Stimulated activated CD8-positive, alpha-beta memory T cell treated with anti-CD3 and anti-CD28 coated beads, Interleukin-12 subunit alpha, Interleukin-12 subunit beta, amount 100 ng/mL, for 24 hours (primary cell): ENCODE measurements around the gene ZNF789.
A peak's percentile ranks its signal among the peaks of the same experiment; 100 is the strongest.
"Not testable (repeated sequence)": the region's sequence is repeated elsewhere in the genome, so short reads cannot be mapped to it uniquely, and the experiment has no call there.

Experiments used
- DNase-seq: peaks from one replicate; pipeline ENCODE4 v3.0.0-alpha.2; 2020; ENCODE audit errors: extremely low read depth

The ZNF789 gene

DNA sequence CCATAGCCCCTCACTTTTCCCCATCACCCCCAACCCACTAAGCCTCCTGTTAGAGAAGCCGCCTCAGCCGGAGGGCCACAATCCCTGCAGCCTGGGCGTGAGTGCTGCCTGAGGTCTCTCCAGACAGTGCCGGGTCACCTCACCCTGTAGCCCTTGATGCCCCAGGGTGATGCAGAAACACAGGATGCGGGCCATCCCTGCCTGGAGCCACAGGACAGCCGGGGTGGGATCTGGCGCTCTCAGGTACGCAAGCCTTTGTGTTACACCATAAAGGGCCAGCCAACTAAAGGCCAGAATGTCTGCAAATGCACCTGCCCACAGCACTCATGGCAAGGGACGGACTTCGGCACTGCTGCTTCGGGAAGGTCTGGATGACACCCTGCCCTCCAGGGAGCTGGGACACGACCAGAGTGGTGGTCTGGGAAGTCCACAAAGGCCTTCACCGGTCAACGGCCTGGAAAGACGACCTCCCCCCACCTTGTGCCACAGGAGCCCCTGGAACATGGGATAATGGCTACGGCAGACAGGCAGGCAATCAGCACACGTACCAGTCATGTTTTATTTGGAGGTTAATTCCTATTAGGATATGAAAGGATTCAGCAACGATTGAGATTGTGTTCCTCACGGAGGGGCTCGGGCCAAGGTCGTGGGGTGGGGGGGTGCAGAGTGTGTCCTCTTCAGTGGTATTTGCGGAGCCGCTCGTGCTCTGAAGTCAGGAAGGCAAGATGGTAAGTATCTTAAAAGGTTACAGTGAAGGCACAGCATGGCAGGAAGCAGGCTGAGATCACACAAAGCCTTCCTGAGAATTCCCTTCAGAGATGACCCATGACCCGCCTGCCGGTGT is 14.8 kb upstream of the ZNF789 start:
- no peak for DNase-seq

DNA sequence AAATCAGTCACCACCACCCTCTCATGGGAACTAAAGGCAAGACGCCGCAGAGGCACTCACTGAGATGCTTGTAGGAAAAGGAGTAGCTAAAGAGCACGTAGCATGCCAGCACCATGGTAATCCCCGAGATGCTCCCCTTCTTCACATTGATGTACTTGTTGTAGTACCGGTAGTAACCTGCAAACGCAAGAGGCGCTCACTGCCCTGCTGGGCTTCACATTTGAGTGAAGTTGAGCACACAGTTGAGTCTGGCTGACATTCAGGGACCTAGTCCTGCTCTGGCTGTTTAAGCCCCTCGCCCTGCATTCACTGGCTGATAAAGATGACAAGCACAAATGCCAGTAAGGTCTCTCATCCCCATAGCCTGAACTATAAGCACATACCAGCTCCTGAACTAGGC is 13.6 kb upstream of the ZNF789 start:
- DNase-seq, result no peak

DNA sequence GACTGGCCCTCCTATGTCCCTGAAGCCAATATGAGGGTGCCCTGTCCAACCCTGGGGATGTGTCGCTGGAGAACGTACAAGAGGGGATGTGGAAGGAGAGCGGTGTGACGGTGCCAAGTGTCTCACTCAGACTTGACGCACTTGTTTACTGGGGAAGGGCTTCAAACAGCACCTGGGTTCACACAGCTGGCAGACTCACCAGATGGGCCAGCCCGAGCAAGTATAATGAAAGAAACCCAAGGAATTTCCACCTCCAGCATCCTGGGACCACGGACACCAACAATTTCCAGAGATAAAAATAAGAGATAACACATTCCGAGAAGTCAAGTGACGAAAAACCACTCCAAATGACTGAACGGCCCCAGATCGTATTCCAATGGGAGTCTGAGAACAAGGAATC is 12.0 kb upstream of the ZNF789 start:
- no peak for DNase-seq

DNA sequence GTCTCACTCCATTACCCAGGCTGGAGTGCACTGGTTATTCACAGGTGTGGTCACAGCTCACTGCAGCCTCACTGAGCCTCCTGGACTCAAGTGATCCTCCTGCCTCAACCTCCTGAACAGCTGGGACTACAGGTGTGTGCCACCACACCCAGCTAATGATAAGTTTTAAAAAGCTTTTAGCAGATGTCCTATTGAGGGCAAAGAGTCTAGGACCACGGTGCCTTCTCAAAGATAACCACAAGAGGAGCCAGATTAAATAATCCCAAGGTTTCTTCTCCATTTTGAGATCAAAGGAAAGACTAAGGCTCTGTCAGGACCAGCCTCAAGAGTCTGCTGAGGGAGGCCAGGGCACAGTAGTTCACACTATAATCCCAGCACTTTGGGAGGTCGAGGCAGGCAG is 11.5 kb upstream of the ZNF789 start:
- DNase-seq, result no peak

DNA sequence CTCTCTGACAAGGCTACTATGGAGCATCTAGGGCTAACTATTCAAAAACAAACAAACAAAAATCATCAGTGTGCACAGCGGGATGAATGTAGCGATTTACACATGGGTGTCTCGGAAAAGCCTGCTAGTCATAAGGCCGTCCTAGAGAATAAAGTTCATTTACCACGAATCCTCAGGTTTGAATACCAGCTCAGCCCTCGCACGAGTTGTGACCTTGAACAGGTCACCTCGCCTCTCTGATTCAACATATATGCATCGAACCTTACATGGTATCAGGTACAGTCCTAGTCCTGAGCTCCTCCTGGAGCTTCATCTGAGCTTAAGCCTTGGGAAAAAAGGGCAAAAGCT is 7.3 kb upstream of the ZNF789 start:
- DNase-seq, result no peak

DNA sequence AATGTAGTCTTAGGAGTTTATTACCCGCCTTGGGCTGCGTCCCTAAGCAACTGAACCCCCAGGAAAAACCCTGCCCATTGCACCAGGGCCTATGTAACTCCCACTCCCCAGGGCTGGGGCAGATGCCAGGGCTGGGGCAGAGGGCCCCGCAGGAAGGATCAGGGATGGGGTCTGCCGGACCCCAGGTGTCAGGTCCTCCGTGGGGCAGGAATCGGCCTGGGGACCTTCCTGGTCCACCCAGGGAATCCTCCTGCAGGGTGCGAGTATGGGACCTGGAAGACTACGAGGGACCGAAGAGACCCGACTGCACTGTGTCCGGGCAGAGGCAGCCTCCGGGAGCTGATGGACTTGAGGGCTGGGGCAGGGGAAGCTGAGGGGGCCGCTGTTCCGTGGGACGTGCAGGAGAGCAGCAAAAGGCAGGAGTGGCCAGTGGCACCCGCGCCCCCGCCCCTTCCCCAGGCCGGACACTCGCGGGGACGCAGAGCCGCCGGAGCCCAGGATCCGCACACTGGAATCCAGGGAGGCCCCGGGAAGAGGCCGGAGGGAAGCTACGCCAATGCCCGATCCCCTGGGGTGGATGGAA is 4.3 kb upstream of the ZNF789 start:
- DNase-seq, result no peak

DNA sequence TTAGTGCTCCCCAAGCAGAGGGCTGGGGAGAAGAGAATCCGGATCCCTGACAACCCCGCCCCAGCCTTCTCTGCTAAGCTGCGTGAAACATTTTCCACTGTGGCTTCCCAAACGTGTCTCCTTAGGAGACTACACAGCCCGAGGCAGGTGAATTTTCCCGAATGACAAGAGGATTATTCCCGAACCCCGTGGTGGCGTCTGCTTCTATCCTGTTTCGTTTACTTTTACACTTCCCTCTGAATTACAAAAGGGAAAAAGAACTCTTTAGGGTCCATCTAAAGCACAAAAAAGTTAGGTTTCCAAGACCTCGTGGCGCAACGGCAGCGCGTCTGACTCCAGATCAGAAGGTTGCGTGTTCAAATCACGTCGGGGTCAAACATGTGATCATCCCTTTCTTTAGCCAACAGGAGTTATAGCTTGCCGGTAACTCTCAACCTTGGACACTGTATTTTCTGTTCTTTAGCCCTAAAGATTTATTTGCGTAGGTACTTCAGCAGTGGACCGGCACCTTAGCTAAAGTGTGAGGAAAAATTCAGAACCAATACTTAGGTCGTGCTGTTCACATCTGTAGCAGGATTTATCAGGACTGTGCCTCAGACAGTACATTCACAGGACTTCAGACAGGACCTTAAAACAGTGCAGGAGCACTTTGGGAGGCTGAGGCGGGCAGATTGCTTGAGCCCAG is 3.2 kb upstream of the ZNF789 start:
- no peak for DNase-seq

DNA sequence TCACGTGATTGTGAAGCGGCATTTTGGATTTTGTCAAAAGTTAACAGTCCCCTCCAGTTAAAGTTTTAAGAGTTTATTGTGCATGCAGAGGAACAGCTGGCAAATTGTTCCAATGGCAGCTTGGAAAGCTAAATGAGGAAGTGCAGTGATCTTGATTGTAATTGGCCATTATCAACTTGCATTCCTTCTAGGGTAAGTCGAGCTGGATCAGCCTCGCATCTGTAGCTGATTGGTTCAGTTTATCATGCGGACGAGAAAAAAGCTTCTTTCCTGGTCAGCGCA is 566 bp downstream of the ZNF789 start:
- no peak for DNase-seq

DNA sequence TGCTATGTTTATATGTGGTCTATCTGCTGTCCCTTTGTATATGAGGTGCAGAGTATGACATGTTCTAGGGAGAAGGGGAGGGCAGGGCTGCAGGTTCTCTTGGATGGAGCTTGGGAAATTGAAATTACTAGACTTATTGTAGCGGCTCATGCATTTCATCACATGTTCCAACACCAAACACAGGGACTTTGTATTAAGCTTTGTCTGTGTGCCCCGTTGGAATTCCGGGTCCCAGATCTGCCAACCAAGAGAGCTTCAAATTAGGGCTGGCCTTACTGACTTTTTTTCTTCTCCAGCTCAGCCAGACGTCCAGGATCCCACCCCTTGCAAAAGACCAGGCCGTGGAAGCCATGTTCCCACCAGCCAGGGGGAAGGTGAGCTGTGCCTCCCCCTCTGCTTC is 3.4 kb downstream of the ZNF789 start:
- no peak for DNase-seq

DNA sequence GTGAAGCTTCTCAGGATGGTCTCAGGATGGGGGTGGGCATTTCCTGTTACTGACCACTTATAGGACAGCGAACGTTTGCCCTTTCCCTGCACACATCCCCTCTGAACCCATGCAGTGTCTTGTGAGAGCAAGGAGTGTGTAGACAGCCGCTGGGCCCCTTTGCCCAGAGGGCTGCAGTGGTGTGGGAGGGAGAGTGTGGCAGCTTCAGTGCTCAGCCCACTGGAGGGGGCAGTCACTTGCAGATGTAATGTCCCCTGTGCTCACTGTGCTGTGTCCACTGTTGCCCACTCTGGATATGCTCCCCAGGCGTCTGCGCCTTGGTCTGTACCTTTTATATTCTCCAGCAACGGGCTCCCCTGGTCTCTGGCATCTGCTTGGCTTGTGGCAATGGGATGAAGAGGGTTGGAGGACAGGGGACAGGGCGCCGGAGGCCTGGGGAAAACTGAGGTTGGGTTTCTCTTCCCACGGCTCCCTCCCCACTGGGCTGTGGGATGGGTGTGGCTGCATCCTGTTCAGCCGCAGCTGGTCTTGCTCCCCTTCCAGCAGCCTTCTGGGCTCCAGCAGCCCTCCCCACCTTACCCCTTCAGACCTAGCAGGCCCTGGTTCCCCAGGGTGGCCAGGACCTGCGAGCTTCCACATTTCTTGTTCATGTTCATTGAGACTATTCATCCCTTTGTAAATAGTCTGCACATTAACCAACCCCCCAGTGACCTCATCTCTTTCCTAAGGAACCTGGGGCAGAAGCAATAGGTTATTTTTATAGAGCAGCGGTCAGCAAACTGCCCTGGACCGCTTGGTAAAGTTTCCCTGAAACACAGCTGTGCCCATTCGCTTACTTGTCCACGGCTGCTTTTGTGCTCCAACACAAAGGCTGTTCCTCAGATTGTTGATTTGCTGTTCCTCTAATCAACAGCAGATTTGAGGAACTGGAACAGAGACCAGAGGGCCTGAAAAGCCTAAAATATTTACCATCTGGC is 6.1 kb downstream of the ZNF789 start:
- no peak for DNase-seq

DNA sequence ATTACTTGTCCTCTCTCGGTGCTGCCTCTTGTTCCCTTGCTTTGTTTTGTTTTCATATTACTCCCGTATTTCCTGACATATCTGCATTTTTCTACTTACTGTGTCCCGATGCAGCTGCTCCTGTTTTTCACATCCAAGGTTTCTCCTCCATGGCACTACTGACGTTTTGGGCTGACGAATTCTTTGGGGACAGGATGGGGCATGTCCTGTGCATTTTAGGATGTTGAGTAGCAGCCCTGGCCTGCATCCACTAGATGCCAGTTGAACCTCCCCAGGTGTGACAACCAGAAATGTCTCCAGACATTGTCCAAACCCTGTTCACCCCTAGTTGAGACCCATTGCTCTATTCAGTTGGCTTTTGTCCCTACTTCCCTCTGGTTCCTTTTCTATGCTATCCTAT is 12.4 kb downstream of the ZNF789 start:
- DNase-seq, result no peak

DNA sequence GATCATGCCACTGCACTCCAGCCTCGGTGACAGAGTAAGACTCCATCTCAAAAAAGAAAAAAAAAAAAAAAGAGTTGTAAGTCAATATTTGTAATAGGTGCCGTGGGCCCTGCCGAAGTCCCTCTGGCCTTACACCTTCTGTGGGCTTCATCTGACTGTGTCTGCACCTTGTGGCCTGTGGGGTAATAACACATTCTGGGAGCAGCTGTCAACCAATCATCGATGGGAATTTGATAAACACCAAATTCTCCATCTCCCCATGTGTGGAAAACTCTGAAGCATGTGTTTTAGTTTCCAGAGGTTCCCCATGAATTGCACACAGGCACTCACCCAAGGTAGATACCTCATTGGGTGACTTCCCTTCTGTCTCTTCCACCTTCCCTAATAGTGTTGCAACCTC is 16.5 kb downstream of the ZNF789 start:
- no peak for DNase-seq

DNA sequence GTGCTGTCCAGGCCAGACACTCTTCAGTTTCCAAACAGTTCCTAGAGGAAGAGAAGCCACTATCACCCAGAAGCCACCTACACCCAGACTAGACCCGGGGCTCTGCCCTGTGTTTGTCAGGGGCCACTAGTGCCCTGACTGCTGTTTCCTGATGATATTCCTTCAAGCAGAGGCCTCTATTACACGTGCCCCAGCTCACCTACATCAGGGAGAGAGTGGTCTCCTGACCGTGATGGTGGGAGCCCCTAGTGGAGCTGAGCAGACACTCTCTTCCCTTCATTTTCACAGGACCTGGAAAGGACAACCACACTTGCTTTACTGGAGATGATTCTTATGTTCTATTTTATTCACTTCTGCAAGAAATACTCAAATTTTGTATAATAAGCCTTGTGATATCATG is 18.2 kb downstream of the ZNF789 start:
- DNase-seq, result no peak

DNA sequence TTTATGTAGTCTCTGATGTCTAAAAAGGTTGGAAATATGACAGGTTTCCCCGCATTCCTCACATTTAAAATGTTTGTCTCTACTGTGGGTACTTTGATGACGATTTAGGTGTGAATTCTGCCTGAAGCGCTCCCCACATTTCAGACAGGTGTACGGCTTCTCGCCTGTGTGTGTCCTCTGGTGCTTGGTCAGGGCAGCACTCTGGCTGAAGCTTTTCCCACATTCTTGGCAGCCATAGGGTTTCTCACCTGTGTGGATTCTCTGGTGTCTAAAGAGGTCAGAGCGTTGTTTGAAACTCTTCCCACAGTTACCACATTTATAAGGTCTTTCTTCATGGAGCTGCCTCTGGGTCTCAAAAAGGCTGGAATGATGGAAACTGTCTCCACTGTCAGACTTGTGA is 21.1 kb downstream of the ZNF789 start:
- no peak for DNase-seq

DNA sequence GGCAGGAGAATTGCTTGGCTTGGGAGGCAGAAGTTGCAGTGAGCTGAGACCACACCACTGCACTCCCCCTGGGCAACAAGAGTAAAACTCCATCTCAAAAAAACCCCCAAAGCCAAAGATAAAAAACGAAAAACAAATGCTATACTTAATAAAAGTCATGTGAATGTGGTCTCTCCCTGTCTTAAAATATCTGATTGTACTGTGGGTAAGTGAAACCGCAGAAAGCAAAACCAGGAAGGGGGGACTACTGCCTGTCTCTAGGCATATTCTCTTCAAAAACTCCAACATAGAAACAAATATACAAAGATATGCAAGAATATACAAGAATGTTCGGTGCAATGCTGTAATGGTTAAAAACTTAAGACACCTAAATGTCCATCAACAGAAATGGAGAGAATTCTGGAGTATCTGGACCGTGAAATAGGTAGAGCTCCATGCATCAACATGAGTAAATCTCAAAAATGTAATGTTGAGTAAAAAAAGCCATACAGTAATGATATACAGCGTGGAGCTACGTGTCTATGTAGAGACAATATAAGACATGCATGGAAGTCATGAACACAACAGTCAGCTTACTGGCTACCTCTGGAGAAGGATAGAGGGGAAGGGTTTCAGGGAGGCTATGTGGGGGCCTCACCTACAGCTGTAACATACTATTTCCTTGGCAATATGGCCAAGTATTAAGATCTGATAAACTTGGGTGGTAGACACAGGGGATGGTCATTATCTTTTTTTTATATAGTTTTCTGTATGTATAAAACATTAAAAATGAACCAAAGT is 25.3 kb downstream of the ZNF789 start:
- DNase-seq, result no peak

DNA sequence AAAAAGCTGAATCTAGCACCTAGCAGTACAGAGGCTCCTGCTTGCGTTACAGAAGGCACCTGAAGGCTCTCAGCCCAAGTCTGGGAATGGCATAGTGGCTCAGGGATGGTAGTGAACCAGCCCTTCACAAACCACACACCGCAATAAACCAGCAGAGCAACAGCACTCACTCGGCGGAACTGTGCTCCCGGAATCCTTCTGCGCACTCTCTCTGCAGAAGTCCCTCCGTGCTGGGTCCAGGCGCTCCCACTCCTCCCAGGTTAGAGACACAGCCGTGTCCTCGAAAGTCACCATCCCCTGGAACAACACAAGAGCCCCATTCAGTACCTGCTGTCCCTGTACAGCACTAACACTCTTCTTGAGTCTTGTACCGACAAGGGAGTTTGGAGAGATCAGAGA is 25.9 kb downstream of the ZNF789 start:
- DNase-seq, result no peak

DNA sequence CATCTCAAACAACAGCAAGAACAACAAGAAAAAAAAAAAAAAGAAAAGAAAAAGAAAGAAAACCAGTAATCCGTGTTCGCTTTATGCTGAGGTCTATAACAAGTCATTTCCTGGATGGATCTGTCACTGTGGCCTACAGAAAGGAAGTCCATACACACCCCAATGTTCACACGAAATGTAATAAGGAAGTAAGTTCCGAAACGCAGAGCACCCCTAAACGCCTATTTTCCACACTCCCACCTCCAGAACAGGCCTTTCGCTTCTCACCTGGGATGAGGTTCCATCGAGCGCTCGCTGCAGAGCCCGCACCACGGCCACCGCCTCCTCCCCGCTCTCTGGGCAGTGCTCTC is 26.7 kb downstream of the ZNF789 start:
- DNase-seq, result no peak

DNA sequence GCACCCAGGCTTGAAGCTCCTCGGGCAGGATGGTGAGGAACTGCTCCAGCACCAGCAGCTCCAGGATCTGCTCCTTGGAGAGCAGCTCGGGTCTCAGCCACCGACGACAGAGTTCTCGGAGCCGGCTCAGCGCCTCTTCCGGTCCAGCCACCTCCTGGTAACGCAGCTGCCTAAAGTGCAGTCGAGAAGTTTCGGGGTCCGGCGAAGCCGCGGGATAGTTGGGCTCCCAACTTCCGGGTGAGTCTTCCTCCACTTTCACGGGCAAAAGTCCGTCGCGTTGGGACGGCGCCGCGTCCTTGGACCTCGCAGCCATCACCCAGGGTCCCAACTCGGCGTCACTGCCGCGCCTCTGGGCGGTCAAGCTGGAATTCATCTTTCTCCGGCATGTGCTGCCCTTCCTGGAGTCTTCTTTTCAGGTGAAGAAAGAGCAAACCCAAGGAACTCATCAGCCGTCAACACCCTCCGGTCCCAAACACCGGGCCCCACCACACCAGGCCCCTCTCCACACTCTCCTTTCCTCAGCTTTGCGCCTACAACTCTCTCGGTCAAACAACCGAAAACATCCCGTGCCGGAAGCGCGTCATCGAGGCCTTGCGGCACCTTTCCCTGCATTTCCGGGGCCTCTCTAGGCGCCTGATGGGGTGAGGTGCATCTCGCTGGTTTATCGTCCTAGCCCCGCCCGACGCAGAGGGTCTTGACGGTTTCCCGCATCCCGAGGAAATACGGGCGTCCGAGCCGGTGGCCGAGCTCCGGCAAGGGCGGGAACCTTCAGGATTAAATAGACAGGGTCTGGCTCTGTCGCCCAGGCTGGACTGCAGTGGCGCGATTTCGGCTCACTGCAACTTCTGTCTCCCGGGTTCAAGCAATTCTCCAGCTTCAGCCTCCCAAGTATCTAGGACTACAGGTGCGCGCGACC is 27.3 kb downstream of the ZNF789 start, which contains the start of gene ZNF394:
Gene ZNF394, minus strand, starts transcription at position 561 of the 916 bp plus-strand sequence. Its CDS starts 188 bp downstream, at position 373.
- DNase-seq, result peak; percentile 69

DNA sequence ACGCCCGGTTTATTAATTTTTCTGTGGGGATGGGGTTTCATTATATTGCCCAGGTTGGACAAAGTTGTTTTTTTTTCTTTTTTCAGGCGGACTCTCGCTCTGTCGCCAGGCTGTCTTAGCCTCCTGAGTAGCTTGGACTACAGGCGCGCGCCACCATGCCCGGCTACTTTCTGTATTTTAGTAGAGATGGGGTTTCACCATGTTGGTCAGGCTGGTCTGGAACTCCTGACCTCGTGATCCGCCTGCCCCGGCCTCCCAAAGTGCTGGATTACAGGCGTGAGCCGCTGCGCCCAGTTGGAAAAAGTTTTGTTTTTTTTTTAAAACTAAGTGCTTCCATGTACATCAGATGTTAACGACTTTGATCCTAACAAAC is 27.9 kb downstream of the ZNF789 start:
- no peak for DNase-seq

DNA sequence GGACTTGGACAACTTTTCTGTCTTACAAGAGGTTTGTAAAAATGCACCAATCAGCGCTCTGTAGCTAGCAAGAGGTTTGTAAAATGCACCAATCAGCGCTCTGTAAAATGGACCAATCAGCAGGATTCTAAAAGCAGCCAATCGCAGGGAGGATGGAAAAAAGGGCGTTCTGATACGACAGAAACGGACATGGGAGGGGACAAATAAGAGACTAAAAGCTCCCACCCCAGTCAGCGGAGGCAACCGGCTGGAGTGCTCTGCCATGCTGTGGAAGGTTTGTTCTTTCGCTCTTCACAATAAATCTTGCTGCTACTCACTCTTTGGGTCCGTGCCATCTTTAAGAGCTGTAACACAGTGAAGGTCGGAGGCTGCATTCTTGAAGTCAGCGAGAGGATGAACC is 28.5 kb downstream of the ZNF789 start:
- DNase-seq, result not testable (repeated sequence)

DNA sequence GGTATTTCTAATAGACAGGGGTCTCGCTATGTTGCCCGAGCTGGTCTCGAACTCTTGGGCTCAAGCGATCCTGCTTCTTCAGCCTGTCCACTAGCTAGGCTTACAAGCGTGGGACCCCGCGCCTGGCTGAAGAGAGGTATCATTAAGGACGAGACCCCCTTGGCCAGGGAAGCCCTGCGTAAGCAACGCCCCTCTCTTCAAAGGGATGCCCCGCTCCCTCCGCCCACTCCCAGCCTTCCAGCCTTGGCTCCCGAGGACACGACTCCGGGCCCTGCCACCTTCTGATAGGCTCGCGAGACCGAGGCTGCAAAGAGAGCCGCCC is 31.6 kb downstream of the ZNF789 start:
- DNase-seq, result no peak
